ENCODE data around the gene PAH.

- TF ChIP-seq, protein P1, sequence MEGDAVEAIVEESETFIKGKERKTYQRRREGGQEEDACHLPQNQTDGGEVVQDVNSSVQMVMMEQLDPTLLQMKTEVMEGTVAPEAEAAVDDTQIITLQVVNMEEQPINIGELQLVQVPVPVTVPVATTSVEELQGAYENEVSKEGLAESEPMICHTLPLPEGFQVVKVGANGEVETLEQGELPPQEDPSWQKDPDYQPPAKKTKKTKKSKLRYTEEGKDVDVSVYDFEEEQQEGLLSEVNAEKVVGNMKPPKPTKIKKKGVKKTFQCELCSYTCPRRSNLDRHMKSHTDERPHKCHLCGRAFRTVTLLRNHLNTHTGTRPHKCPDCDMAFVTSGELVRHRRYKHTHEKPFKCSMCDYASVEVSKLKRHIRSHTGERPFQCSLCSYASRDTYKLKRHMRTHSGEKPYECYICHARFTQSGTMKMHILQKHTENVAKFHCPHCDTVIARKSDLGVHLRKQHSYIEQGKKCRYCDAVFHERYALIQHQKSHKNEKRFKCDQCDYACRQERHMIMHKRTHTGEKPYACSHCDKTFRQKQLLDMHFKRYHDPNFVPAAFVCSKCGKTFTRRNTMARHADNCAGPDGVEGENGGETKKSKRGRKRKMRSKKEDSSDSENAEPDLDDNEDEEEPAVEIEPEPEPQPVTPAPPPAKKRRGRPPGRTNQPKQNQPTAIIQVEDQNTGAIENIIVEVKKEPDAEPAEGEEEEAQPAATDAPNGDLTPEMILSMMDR (IDR thresholded peaks at IDR 0.05) = no peak
- no peak for TF ChIP-seq POLR2A (IDR thresholded peaks at IDR 0.05)
These were observed 10.2 kb upstream of the PAH start for GRCh38 chr12:102927220-102927619.
